K562 (cell line): ENCODE data around the gene CCDC174. TPM values are rescaled to one million over a fixed set of nuclear protein-coding genes. Genes with fewer than 3 reads are reported as not detected.

Source experiments
- ARID3B ChIP-seq: fragments of 250-450 bp; sonication (Bioruptor Pico); IDR thresholded peaks from 2 replicates; pipeline ENCODE4 v1.4.0; 2020; ENCODE audit warnings: borderline replicate concordance
- ATF1 ChIP-seq, 2 experiments: fragments of 450-650 bp in 1 of 2; IDR thresholded peaks; 2 replicates each; pipeline ENCODE4 v1.6.1; 2016; ENCODE audit warnings: missing compliant biosample characterization in 1 of 2, missing genetic modification characterization in 1 of 2
- ATF2 ChIP-seq: sonication (generic); formaldehyde crosslinking; IDR thresholded peaks from 2 replicates; pipeline ENCODE4 v1.8.1; 2022; ENCODE audit warnings: missing genetic modification reagents
- CBFA2T2 ChIP-seq: fragments of 450-650 bp; conservative IDR thresholded peaks from 2 replicates; pipeline ENCODE4 v1.6.1; 2017; ENCODE audit warnings: mild to moderate bottlenecking
- CBFA2T3 ChIP-seq: fragments of 450-650 bp; IDR thresholded peaks from 2 replicates; pipeline ENCODE4 v1.6.1; 2017
- CBX5 ChIP-seq: IDR thresholded peaks from 2 replicates; pipeline ENCODE4 v1.6.1; 2014; ENCODE audit warnings: low read depth, borderline replicate concordance
- CC2D1A ChIP-seq: fragments of 450-650 bp; IDR thresholded peaks from 2 replicates; pipeline ENCODE4 v1.6.1; 2017; ENCODE audit warnings: mild to moderate bottlenecking
- CTBP1 ChIP-seq: fragments of 450-650 bp; IDR thresholded peaks from 2 replicates; pipeline ENCODE4 v1.6.1; 2016; ENCODE audit warnings: borderline replicate concordance
- GTF2F1 ChIP-seq: IDR thresholded peaks from 2 replicates; pipeline ENCODE4 v1.6.1; 2011; ENCODE audit warnings: low read depth, low read length, improper control_type of control experiment
- HDAC3 ChIP-seq: fragments of 450-650 bp; IDR thresholded peaks from 2 replicates; pipeline ENCODE4 v1.6.1; 2018; ENCODE audit warnings: borderline replicate concordance, mild to moderate bottlenecking, moderate library complexity; ENCODE audit not compliant: partially characterized antibody
- HMGXB4 ChIP-seq: sonication (generic); formaldehyde crosslinking; IDR thresholded peaks from 2 replicates; pipeline ENCODE4 v1.8.1; 2023; ENCODE audit warnings: mild to moderate bottlenecking, missing genetic modification reagents
- HNRNPUL1 ChIP-seq: fragments of 200-400 bp; formaldehyde crosslinking; IDR thresholded peaks from 2 replicates; pipeline ENCODE4 v1.6.1; 2017; ENCODE audit warnings: low read length
- JUN ChIP-seq, 2 experiments: sonication (generic) in 1 of 2; formaldehyde crosslinking in 1 of 2; IDR thresholded peaks; 2 replicates each; pipeline versions ENCODE4 v1.6.1 to v1.8.0; 2012 to 2022; ENCODE audit warnings: borderline replicate concordance in 2 of 2, mild to moderate bottlenecking in 2 of 2, improper control_type of control experiment in 1 of 2, low read depth in 1 of 2, low read length in 1 of 2, missing genetic modification reagents in 1 of 2
- MEF2D ChIP-seq: conservative IDR thresholded peaks from 2 replicates; pipeline ENCODE4 v1.6.1; 2016; ENCODE audit warnings: low read depth, missing genetic modification characterization, missing compliant biosample characterization
- MTF1 ChIP-seq: fragments of 250-450 bp; sonication (Bioruptor Pico); IDR thresholded peaks from 2 replicates; pipeline ENCODE4 v1.9.0; 2021; ENCODE audit warnings: moderate library complexity, mild to moderate bottlenecking, inconsistent platforms, borderline replicate concordance
- NR2C1 ChIP-seq, 2 experiments: fragments of 450-650 bp; IDR thresholded peaks; 2 replicates each; pipeline ENCODE4 v1.6.1; 2017; ENCODE audit warnings: mild to moderate bottlenecking in 2 of 2, antibody characterized with exemption in 1 of 2, inconsistent platforms in 1 of 2, missing compliant biosample characterization in 1 of 2, missing genetic modification characterization in 1 of 2
- PHB ChIP-seq: fragments of 250-450 bp; sonication (Bioruptor Pico); IDR thresholded peaks from 2 replicates; pipeline ENCODE4 v1.5.0; 2021
- PHF20 ChIP-seq: fragments of 450-650 bp; IDR thresholded peaks from 2 replicates; pipeline ENCODE4 v1.6.1; 2018; ENCODE audit not compliant: partially characterized antibody
- POLR2H ChIP-seq: IDR thresholded peaks from 2 replicates; pipeline ENCODE4 v1.6.1; 2016; ENCODE audit warnings: missing genetic modification characterization, low read depth, mild to moderate bottlenecking, control low read depth, missing compliant biosample characterization, moderate library complexity
- SMARCB1 ChIP-seq: IDR thresholded peaks from 2 replicates; pipeline ENCODE4 v1.6.1; 2011; ENCODE audit warnings: improper control_type of control experiment, low read depth; ENCODE audit not compliant: insufficient read length
- TEAD1 ChIP-seq, 2 experiments: fragments of 450-650 bp in 1 of 2; sonication (generic) in 1 of 2; formaldehyde crosslinking; IDR thresholded peaks; 2 replicates each; pipeline versions ENCODE4 v1.4.0 to v1.8.0; 2020 to 2022; ENCODE audit warnings: mild to moderate bottlenecking in 2 of 2, missing genetic modification reagents in 1 of 2
- THRA ChIP-seq: fragments of 450-650 bp; IDR thresholded peaks from 2 replicates; pipeline ENCODE4 v1.6.1; 2017; ENCODE audit warnings: mild to moderate bottlenecking, moderate library complexity
- ZKSCAN8 ChIP-seq: fragments of 200-800 bp; sonication (Bioruptor generic); IDR thresholded peaks from 2 replicates; pipeline ENCODE4 v1.6.1; 2016; ENCODE audit warnings: missing genetic modification characterization, missing compliant biosample characterization
- ZNF644 ChIP-seq: fragments of 200-800 bp; sonication (Bioruptor generic); IDR thresholded peaks from 2 replicates; pipeline ENCODE4 v1.6.1; 2016; ENCODE audit warnings: low read depth, missing genetic modification characterization, missing compliant biosample characterization
- polyA plus RNA-seq, 8 experiments: library from polyadenylated mRNA; depleted of rRNA in 4 of 8; stranded (reverse) in 5 of 8; unstranded in 3 of 8; fragments of >200 nt; fragmentation: Nextera tagmentation in 2 of 8; fragmentation: Illumina TruSeq in 1 of 8; extraction: Ambion mirVana in 2 of 8; extraction: Trizol in 1 of 8; gene quantifications; 2 replicates each; pipeline versions ENCODE4 v1.2.1 to v1.2.3, GENCODE V29; 2011 to 2014; ENCODE audit warnings: inconsistent platforms in 1 of 8, missing spikeins in 1 of 8
- total RNA-seq, 7 experiments: library from RNA; depleted of rRNA in 6 of 7; stranded (reverse); fragments of >200 nt in 6 of 7; fragmentation: Illumina TruSeq in 2 of 7; extraction: Trizol in 2 of 7; gene quantifications; 2 replicates each; pipeline versions ENCODE4 v1.2.1 to v1.2.3, GENCODE V29; 2011 to 2021; ENCODE audit warnings: low replicate concordance in 1 of 7

CCDC174 gene
- total and polyA plus RNA-seq, 9 of the 15 experiments (the other 6 are each of a cell fraction or from before 2014, with no cell fraction given), result 7.4 to 41.0 (median 28.5) TPM

GRCh38 chr3:14660942-14661341, 9.4 kb downstream of the CCDC174 start (continued):
- TF ChIP-seq ATF2 (no peak), ARID3B (CRISPR knock-in tag) (no peak), HDAC3 (no peak), CTBP1 (peak; percentile 14; the same call in 1 of the 2 replicates), CC2D1A (no peak), SMARCB1 (no peak), HMGXB4 (CRISPR knock-in tag) (no peak), TEAD1 (CRISPR knock-in tag; IDR thresholded peaks at IDR 0.05) (no peak), CBFA2T3 (no peak), MEF2D (no peak), JUN (IDR thresholded peaks at IDR 0.05; ENCODE audit: borderline replicate concordance, low read depth, low read length) (no peak), JUN (CRISPR knock-in tag; IDR thresholded peaks at IDR 0.05; ENCODE audit: borderline replicate concordance) (no peak), ATF1 (CRISPR knock-in tag; IDR thresholded peaks at IDR 0.05) (no peak), ATF1 (tag; IDR thresholded peaks at IDR 0.05) (peak; percentile 18; the same call in 1 of the 2 replicates), HNRNPUL1 (no peak), THRA (no peak), CBFA2T2 (no peak), MTF1 (CRISPR knock-in tag) (no peak), ZKSCAN8 (CRISPR knock-in tag) (no peak), NR2C1 (IDR thresholded peaks at IDR 0.05) (no peak), NR2C1 (tag; IDR thresholded peaks at IDR 0.05) (peak; percentile 10; the same call in 1 of the 2 replicates), PHF20 (no peak), CBX5 (no peak), PHB (CRISPR knock-in tag) (no peak), POLR2H (tag) (no peak), ZNF644 (no peak), GTF2F1 (no peak)
- TF ChIP-seq, all 486 proteins: peak for 19
